Gastrocnemius medialis (tissue), 4 donors: ENCODE data around the gene GABBR2.

ENCODE experiments used
- CTCF ChIP-seq, 5 experiments: fragments of 450-650 bp in 3 of 5; fragments of 200-600 bp in 2 of 5; sonication (generic) in 2 of 5; IDR thresholded peaks in 4 of 5; conservative IDR thresholded peaks in 1 of 5; 1 replicate in 4 of 5; 2 replicates in 1 of 5; pipeline ENCODE4 v1.5.1; 2016 to 2019; ENCODE audit warnings: antibody characterized with exemption in 5 of 5, mild to moderate bottlenecking in 3 of 5, moderate library complexity in 3 of 5
- POLR2A ChIP-seq, 2 donors: fragments of 450-650 bp; IDR thresholded peaks; one replicate each; pipeline ENCODE4 v1.6.1; 2017; ENCODE audit warnings: antibody characterized with exemption in 2 of 2, mild to moderate bottlenecking in 2 of 2, moderate library complexity in 2 of 2

DNA sequence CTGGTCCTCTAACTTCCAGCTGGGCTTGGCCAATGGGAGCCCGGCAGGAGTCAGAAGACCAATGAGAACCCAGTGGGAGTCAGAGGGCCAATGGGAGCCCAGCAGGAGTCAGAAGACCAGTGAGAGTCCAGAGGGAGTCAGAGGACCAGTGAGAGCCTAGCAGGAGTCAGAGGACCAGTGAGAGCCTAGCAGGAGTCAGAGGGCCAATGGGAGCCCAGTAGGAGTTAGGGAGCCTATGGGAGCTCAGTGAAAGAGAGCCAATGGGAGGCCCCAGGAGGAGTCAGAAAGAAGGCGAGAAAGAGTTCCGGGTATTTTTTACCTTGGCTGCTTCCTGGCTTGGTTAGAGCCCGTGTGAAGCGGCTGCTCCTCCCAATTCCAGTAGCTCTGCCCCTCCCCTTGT lies 191.0 kb downstream of the GABBR2 start:
- TF ChIP-seq CTCF (IDR thresholded peaks at IDR 0.05 in 4 of 5, conservative IDR thresholded peaks at IDR 0.05 in 1 of 5) (no peak), POLR2A (IDR thresholded peaks at IDR 0.05) (no peak)
